ENCODE measurements around the gene SELPLG.
"Not testable (repeated sequence)": the region's sequence is repeated elsewhere in the genome, so short reads cannot be mapped to it uniquely, and the experiment has no call there.

Gene SELPLG

GRCh38 chr12:108586306-108586705, 47.4 kb downstream of the SELPLG start:
- no peak for DNase-seq

GRCh38 chr12:108585864-108586263, 47.8 kb downstream of the SELPLG start:
- DNase-seq: no peak

- DNase-seq: no peak
These were observed 49.1 kb downstream of the SELPLG start for GRCh38 chr12:108584456-108585065.

GRCh38 chr12:108583991-108584390, 49.7 kb downstream of the SELPLG start:
- DNase-seq: no peak

- DNase-seq: no peak
These were observed 50.5 kb downstream of the SELPLG start for GRCh38 chr12:108582978-108583770.

GRCh38 chr12:108582509-108582908, 51.2 kb downstream of the SELPLG start:
- no peak for DNase-seq

- DNase-seq: no peak
These were observed 52.1 kb downstream of the SELPLG start for GRCh38 chr12:108581311-108582227.

GRCh38 chr12:108580531-108580930, 53.2 kb downstream of the SELPLG start:
- DNase-seq: no peak

- no peak for DNase-seq
These were observed 54.9 kb downstream of the SELPLG start for GRCh38 chr12:108578813-108579212.

- no peak for DNase-seq
These were observed 55.4 kb downstream of the SELPLG start for GRCh38 chr12:108578264-108578663.

GRCh38 chr12:108577458-108577857, 56.2 kb downstream of the SELPLG start:
- DNase-seq: no peak

GRCh38 chr12:108576660-108577234, 56.9 kb downstream of the SELPLG start:
- no peak for DNase-seq

GRCh38 chr12:108575199-108575912, 58.3 kb downstream of the SELPLG start:
- DNase-seq: no peak

- not testable (repeated sequence) for DNase-seq
These were observed 59.4 kb downstream of the SELPLG start for GRCh38 chr12:108574276-108574675.

- no peak for DNase-seq
These were observed 60.4 kb downstream of the SELPLG start for GRCh38 chr12:108573317-108573716.

GRCh38 chr12:108572166-108572790, 61.4 kb downstream of the SELPLG start:
- no peak for DNase-seq

Data from T-helper 9 cell (primary cell).